Activated naive CD4-positive, alpha-beta T cell treated with Interleukin-2 at 50 U/mL for 16 hours (primary cell): ENCODE data around the gene ELMO1.

Experiments
- DNase-seq: peaks from one replicate; pipeline ENCODE4 v3.0.0-alpha.2; 2020

Gene ELMO1

GRCh38 chr7:37290731-37291130 is 157.9 kb downstream of the ELMO1 start:
- DNase-seq = no peak

DNA sequence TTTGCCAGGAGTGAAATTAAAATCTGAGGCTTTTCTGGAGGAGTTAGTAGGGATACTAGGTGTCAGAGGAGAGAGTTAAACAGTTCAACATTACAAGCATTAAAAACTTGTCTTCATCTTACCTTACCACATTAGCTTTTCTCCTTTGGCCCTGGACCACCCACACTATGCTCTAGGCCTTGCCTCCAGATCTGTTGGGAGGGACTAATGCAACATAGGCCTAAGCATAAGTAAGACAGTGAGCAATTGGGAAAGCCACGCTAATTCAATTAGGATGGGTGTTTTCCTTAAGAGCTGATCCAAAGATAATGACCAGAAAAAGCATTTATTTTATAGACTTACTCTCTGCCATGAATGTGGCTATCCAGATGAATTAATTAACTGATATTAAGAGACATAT is 158.9 kb downstream of the ELMO1 start:
- DNase-seq = no peak

GRCh38 chr7:37289367-37289766 is 159.3 kb downstream of the ELMO1 start:
- no peak for DNase-seq

GRCh38 chr7:37287131-37287855 is 161.4 kb downstream of the ELMO1 start:
- no peak for DNase-seq

DNA sequence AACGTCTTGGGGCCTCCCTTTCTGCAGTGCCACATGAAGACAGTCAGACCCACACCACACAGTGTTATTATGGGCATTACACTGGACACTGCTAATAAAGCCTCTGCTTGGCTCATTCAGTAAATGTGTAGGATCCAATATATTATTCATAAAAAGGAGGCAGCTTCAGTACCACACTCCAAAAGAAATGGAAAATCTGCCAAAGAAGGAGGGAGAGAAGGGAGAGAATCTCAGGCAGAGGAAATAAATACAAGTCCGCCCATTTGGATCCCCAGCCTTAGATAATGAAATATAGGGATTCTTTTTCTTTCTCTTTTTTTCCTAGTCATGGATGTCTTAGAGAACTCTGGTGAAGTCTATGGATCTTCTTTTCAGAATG is 162.2 kb downstream of the ELMO1 start:
- DNase-seq = no peak

- DNase-seq = no peak
These were observed 162.8 kb downstream of the ELMO1 start for GRCh38 chr7:37285706-37286453.

- peak; percentile 46 for DNase-seq
These were observed 163.8 kb downstream of the ELMO1 start for GRCh38 chr7:37284805-37285231.

GRCh38 chr7:37284285-37284684 is 164.4 kb downstream of the ELMO1 start:
- no peak for DNase-seq

- no peak for DNase-seq
These were observed 164.9 kb downstream of the ELMO1 start for GRCh38 chr7:37283716-37284115.

DNA sequence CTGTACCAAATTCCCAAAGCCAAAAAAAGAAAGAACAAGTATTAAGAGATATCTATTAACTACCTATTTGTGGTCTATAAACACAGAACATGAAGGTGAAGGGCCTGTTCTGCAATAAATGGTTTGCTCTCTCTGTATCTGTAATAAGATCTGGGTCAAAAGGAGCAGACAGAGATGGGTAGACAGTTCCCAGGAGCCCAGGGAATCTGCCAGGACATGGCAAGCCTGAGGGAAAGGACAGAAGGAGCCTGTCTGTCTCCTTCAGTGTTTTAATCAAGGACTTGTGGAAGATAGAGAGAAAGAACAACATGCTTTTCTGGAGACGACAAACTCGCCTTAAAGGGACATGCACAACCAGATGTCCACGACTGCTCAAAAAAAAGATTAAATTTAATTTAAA is 165.7 kb downstream of the ELMO1 start:
- no peak for DNase-seq

DNA sequence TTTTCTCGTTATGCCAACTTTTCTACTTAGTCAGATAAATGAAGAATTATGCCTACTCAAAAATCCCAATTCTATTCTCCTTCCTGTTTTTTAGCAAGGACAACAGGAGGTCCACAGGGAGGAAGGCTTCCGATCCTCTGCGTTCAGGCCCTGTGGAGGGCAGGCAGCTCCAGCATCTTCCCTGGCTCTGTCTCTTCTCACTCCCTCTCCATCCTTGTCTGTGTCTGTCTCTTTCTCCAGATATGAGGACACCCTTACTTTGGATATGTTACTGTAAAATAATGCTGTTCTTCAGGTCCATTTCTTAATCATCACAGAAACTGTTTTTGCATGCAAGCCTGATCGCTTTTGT is 166.6 kb downstream of the ELMO1 start:
- DNase-seq = no peak

DNA sequence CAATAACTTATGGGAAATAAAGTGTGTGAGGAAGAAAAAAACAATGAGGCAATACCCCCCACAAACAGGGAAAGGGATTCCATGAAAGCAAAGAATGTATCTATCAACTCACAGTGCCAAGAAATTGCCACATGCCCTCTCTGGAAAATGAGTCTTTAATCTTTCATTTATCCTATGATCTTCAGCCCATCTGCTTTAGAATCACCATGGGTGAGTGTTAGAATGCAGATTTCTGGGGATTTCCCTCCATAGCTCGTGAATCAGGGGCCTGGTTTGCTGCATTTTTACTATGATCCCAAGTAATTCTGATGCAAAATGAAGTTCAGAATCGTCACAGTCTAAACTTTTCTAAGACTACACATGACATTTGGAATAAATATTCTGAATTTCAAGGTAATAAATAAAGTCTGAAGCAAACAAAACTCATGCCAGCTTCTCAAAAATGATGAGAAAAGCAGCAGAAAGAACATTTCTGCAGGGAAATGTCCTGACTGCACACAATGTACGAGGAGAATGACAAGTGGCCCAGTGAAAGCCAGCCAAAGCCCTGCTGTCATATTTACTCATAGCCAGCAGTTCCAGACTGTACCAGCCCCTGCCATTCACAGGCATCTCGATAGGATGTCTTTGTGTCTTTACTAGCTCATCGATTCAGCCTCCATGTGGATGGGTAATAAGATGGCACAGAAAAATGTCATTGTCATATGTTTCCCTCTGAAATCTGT is 167.1 kb downstream of the ELMO1 start:
- no peak for DNase-seq

DNA sequence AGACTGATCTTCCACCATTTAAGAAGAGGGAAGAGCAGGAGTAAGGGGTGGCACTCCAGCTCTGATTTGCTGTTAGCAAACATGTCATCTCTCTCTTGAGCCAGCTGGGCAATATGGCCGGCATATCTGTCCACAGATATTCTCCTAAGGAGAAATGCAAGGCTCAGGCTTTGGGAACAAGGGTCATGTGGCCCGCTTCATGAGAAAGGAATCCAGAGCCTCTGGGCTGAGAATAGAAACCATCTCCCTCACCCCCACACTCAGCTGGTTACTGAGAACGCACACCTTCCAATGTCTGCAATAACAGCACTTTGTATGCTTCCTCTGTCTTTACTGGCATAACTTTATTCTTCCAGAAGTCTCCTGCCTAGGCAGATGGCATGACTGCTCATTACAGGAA is 171.2 kb downstream of the ELMO1 start:
- DNase-seq = no peak

DNA sequence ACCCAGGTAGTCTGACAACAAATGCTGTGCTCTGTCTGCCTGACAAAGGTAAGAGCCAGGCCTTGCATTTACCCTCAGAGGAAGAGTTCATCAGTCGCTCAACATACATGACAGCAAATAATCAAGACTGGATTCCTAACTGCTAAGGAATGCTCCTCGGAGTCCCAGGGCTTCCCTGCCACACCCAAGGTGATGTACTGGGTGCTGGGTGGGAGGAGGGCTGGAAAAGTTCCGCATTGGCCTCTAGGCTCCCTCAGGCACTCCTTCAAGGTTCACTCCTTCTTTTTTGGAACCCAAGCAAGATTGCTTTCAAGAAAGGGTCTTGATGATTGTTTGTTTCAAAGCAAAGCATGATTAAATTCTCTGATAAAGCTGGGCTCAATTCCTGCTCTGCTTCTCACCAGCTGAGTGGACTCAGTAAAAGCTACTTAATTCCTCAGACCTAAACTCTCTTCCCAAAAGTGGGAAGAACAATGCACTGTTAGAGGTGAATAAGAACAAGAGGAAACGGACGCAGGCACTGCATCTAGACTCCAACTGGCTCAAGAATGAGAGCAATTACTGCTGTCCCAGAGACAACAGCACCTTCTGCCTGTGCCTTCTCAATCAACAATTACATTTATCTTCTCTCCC is 173.5 kb downstream of the ELMO1 start:
- DNase-seq = no peak

- no peak for DNase-seq
These were observed 174.8 kb downstream of the ELMO1 start for GRCh38 chr7:37273891-37274290.

GRCh38 chr7:37269711-37270508 is 178.8 kb downstream of the ELMO1 start:
- DNase-seq = no peak

- DNase-seq = no peak
These were observed 181.4 kb downstream of the ELMO1 start for GRCh38 chr7:37267251-37267650.

- no peak for DNase-seq
These were observed 182.8 kb downstream of the ELMO1 start for GRCh38 chr7:37265876-37266275.

GRCh38 chr7:37265006-37265405 is 183.7 kb downstream of the ELMO1 start:
- no peak for DNase-seq

GRCh38 chr7:37262181-37262580 is 186.5 kb downstream of the ELMO1 start:
- DNase-seq = no peak

- DNase-seq = no peak
These were observed 189.3 kb downstream of the ELMO1 start for GRCh38 chr7:37259319-37259821.

GRCh38 chr7:37256631-37257030 is 192.0 kb downstream of the ELMO1 start:
- no peak for DNase-seq
